Neural cell (in vitro differentiated cells): ENCODE results near the gene STARD7.

Source experiments
- EP300 ChIP-seq: fragments of 450-650 bp; conservative IDR thresholded peaks from 2 replicates; pipeline ENCODE4 v1.6.1; 2014; ENCODE audit warnings: antibody characterized with exemption, mild to moderate bottlenecking, moderate library complexity; ENCODE audit not compliant: poor library complexity, severe bottlenecking
- MXI1 ChIP-seq: fragments of 450-650 bp; conservative IDR thresholded peaks from 2 replicates; pipeline ENCODE4 v1.6.1; 2014; ENCODE audit warnings: antibody characterized with exemption, mild to moderate bottlenecking; ENCODE audit not compliant: poor library complexity, severe bottlenecking
- POLR2AphosphoS5 ChIP-seq: IDR thresholded peaks from 2 replicates; pipeline ENCODE4 v1.6.1; 2012
- SMC3 ChIP-seq: fragments of 450-650 bp; conservative IDR thresholded peaks from 2 replicates; pipeline ENCODE4 v1.6.1; 2014; ENCODE audit warnings: antibody characterized with exemption, mild to moderate bottlenecking, moderate library complexity; ENCODE audit not compliant: poor library complexity
- TAF1 ChIP-seq: IDR thresholded peaks from 2 replicates; pipeline ENCODE4 v1.6.1; 2012; ENCODE audit warnings: low read depth
- TF ChIP-seq, protein P1 (sequence below): fragments of 450-650 bp; IDR thresholded peaks from 2 replicates; pipeline ENCODE4 v1.5.1; 2014; ENCODE audit warnings: antibody characterized with exemption, mild to moderate bottlenecking, moderate library complexity; ENCODE audit not compliant: poor library complexity, severe bottlenecking

- TF ChIP-seq, protein P1, sequence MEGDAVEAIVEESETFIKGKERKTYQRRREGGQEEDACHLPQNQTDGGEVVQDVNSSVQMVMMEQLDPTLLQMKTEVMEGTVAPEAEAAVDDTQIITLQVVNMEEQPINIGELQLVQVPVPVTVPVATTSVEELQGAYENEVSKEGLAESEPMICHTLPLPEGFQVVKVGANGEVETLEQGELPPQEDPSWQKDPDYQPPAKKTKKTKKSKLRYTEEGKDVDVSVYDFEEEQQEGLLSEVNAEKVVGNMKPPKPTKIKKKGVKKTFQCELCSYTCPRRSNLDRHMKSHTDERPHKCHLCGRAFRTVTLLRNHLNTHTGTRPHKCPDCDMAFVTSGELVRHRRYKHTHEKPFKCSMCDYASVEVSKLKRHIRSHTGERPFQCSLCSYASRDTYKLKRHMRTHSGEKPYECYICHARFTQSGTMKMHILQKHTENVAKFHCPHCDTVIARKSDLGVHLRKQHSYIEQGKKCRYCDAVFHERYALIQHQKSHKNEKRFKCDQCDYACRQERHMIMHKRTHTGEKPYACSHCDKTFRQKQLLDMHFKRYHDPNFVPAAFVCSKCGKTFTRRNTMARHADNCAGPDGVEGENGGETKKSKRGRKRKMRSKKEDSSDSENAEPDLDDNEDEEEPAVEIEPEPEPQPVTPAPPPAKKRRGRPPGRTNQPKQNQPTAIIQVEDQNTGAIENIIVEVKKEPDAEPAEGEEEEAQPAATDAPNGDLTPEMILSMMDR = no peak
- TF ChIP-seq MXI1 = no peak
- no peak for TF ChIP-seq TAF1
- no peak for TF ChIP-seq SMC3
- no peak for TF ChIP-seq EP300
- TF ChIP-seq POLR2AphosphoS5 = no peak
These were observed 62.8 kb downstream of the STARD7 start for GRCh38 chr2:96145848-96146152.
